Loucy (cell line): ENCODE data around the gene IFNB1.

ENCODE experiments used
- H2AFZ ChIP-seq: fragments of 200-600 bp; sonication (generic); 2 replicates; pipeline ENCODE4 v1.6.0; 2016; ENCODE audit warnings: antibody characterized with exemption, mild to moderate bottlenecking, low read length, moderate library complexity
- H3F3A ChIP-seq: fragments of 200-600 bp; 2 replicates; pipeline ENCODE4 v1.6.0; 2016; ENCODE audit warnings: antibody characterized with exemption, low read depth, mild to moderate bottlenecking
- H3K27me3 ChIP-seq: fragments of 200-600 bp; sonication (generic); 2 replicates; pipeline ENCODE4 v1.6.1; 2014; ENCODE audit warnings: low read length, mild to moderate bottlenecking; ENCODE audit not compliant: insufficient read depth, poor library complexity, severe bottlenecking
- H3K36me3 ChIP-seq: fragments of 200-600 bp; sonication (generic); 2 replicates; pipeline ENCODE4 v1.6.1; 2016; ENCODE audit warnings: low read length; ENCODE audit not compliant: insufficient read depth
- H3K4me1 ChIP-seq: fragments of 200-600 bp; sonication (generic); 2 replicates; pipeline ENCODE4 v1.5.1; 2014; ENCODE audit warnings: low read length, mild to moderate bottlenecking; ENCODE audit not compliant: insufficient read depth, poor library complexity, severe bottlenecking
- H3K4me2 ChIP-seq: fragments of 200-600 bp; sonication (generic); 2 replicates; pipeline ENCODE4 v1.6.0; 2014; ENCODE audit warnings: antibody characterized with exemption, low read length, low read depth, mild to moderate bottlenecking; ENCODE audit not compliant: poor library complexity, severe bottlenecking
- H3K4me3 ChIP-seq: fragments of 200-600 bp; sonication (generic); 2 replicates; pipeline ENCODE4 v1.5.1; 2014; ENCODE audit warnings: low read length, mild to moderate bottlenecking, mixed read lengths; ENCODE audit not compliant: poor library complexity, severe bottlenecking
- H3K79me2 ChIP-seq: fragments of 200-600 bp; sonication (generic); 2 replicates; pipeline ENCODE4 v1.6.1; 2014; ENCODE audit warnings: low read length; ENCODE audit not compliant: insufficient read depth
- H3K9ac ChIP-seq: fragments of 200-600 bp; sonication (generic); 2 replicates; pipeline ENCODE4 v1.6.0; 2014; ENCODE audit warnings: mild to moderate bottlenecking, low read depth, low read length, moderate library complexity; ENCODE audit not compliant: poor library complexity, severe bottlenecking
- H3K9me2 ChIP-seq: fragments of 200-600 bp; sonication (generic); replicated peaks from 2 replicates; pipeline ENCODE4 v1.6.1; 2016; ENCODE audit warnings: low read depth, low read length, mixed read lengths
- H3K9me3 ChIP-seq: fragments of 200-600 bp; sonication (generic); 2 replicates; pipeline ENCODE4 v1.6.1; 2014; ENCODE audit warnings: mild to moderate bottlenecking, antibody characterized with exemption, low read length, low read depth; ENCODE audit not compliant: insufficient read depth
- H4K20me1 ChIP-seq: fragments of 200-600 bp; sonication (generic); 2 replicates; pipeline ENCODE4 v1.6.0; 2014; ENCODE audit warnings: antibody characterized with exemption, low read length, mild to moderate bottlenecking; ENCODE audit not compliant: insufficient read depth, poor library complexity, severe bottlenecking
- EZH2phosphoT487 ChIP-seq: fragments of 200-600 bp; IDR thresholded peaks from 2 replicates; pipeline ENCODE4 v1.6.1; 2018; ENCODE audit warnings: antibody characterized with exemption, mild to moderate bottlenecking, moderate library complexity, borderline replicate concordance
- TF ChIP-seq, protein P1 (sequence below): fragments of 200-600 bp; sonication (generic); conservative IDR thresholded peaks from 2 replicates; pipeline ENCODE4 v1.5.1; 2014; ENCODE audit warnings: mild to moderate bottlenecking, antibody characterized with exemption, low read length

Gene IFNB1

DNA sequence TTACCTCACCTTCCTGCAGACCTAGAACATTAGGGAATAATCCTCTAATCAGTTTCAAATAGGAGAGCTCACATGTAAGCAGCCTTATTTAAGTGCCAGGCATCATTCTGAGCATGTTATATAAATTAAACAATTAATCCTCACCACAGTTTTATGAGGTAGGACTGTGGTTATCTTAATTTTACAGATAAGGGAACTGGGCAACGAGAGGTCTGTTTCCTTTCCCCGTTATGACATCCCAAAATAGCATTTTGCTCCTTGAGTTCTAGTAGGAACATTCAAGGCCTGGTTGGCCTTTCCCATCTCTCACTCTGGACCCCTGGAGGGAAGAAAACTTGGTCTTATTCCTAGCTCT, 19.1 kb upstream of the IFNB1 start:
- H4K20me1 ChIP-seq = no peaks in the 10 kb centered on the region
- no peaks in the 10 kb centered on the region for H3K9me3 ChIP-seq
- peak overlapping the region; percentile 69 for H3K4me3 ChIP-seq
- H3K9me2 ChIP-seq = no peaks in the 10 kb centered on the region
- peaks cover 69% of the 10 kb centered on the region for H3K4me1 ChIP-seq
- peak overlapping the region; percentile 81 for H2AFZ ChIP-seq
- H3K9ac ChIP-seq = peak overlapping the region; percentile 72
- no peaks in the 10 kb centered on the region for H3K79me2 ChIP-seq
- H3K27me3 ChIP-seq = no peaks in the 10 kb centered on the region
- TF ChIP-seq EZH2phosphoT487 = no peak
- TF ChIP-seq, protein P1, sequence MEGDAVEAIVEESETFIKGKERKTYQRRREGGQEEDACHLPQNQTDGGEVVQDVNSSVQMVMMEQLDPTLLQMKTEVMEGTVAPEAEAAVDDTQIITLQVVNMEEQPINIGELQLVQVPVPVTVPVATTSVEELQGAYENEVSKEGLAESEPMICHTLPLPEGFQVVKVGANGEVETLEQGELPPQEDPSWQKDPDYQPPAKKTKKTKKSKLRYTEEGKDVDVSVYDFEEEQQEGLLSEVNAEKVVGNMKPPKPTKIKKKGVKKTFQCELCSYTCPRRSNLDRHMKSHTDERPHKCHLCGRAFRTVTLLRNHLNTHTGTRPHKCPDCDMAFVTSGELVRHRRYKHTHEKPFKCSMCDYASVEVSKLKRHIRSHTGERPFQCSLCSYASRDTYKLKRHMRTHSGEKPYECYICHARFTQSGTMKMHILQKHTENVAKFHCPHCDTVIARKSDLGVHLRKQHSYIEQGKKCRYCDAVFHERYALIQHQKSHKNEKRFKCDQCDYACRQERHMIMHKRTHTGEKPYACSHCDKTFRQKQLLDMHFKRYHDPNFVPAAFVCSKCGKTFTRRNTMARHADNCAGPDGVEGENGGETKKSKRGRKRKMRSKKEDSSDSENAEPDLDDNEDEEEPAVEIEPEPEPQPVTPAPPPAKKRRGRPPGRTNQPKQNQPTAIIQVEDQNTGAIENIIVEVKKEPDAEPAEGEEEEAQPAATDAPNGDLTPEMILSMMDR = no peak
- H3K36me3 ChIP-seq = no peaks in the 10 kb centered on the region
- H3K4me2 ChIP-seq = peak overlapping the region; percentile 87
- no peaks in the 10 kb centered on the region for H3F3A ChIP-seq

DNA sequence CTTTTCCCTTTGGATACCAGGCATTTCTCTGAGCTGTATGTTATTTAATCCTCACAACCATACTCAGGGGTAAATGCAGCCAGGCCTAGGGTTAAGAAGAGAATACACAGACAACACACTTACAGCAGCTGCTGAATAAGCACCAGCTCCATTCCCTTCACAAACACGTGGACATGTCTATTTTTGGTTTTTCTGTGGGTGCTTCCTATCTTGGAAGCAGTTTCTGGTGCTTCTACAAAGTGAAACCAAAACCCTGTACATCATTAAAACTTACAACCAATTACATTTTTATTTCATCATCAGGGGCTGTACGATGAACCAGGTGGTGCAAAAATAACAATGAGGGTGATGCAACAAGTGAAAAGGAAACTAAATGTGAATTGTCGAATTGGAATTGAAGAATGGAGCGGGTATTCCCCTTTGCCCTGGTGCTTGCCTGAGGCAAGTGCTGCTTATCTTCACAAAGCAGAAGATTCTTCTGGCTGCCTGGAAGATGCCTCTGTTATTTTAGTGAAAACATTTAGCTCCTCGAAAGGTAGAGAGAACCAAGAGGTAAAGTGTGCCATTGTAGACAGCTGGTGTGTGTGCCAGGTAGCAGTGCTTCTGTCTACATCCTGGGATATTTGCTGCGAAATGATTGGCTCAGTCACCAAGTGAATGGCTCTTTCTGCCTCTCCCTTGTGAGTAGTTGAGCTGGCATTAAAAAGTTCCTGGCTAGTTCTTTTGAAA, 18.6 kb upstream of the IFNB1 start:
- peak overlapping the region; percentile 72 for H3K9ac ChIP-seq
- no peaks in the 10 kb centered on the region for H3F3A ChIP-seq
- TF ChIP-seq EZH2phosphoT487 = no peak
- TF ChIP-seq, protein P1 = no peak
- no peaks in the 10 kb centered on the region for H3K79me2 ChIP-seq
- H3K9me2 ChIP-seq = no peaks in the 10 kb centered on the region
- H2AFZ ChIP-seq = peak overlapping the region; percentile 81
- H3K9me3 ChIP-seq = no peaks in the 10 kb centered on the region
- peak overlapping the region; percentile 87 for H3K4me2 ChIP-seq
- H4K20me1 ChIP-seq = no peaks in the 10 kb centered on the region
- no peaks in the 10 kb centered on the region for H3K36me3 ChIP-seq
- no peaks in the 10 kb centered on the region for H3K27me3 ChIP-seq
- H3K4me3 ChIP-seq = peak overlapping the region; percentile 69
- H3K4me1 ChIP-seq = peaks cover 74% of the 10 kb centered on the region

DNA sequence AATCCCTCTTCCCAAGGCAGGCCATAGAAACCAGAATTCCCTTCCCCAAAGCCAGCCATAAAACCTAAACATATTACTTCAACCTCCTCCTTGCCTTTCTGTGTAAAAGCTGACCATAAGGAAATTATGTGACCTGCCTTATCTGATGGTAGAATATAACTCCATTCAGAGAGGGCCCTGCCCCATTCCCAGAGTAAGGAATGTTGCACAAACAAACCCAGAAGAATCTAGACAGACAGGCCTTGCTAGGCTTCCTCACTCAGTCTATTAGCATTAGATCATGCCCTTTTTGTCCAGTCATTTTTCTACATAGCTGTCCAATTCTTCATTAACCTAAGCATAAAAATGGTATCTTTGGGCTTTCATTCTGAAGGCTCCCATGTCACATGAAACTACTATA, 17.8 kb upstream of the IFNB1 start:
- H3K4me2 ChIP-seq = peak overlapping the region; percentile 87
- H4K20me1 ChIP-seq = no peaks in the 10 kb centered on the region
- TF ChIP-seq, protein P1 = no peak
- no peak for TF ChIP-seq EZH2phosphoT487
- H3F3A ChIP-seq = no peaks in the 10 kb centered on the region
- peak overlapping the region; percentile 81 for H2AFZ ChIP-seq
- peak overlapping the region; percentile 72 for H3K9ac ChIP-seq
- H3K4me1 ChIP-seq = peaks cover 70% of the 10 kb centered on the region
- H3K27me3 ChIP-seq = no peaks in the 10 kb centered on the region
- H3K9me2 ChIP-seq = no peaks in the 10 kb centered on the region
- H3K36me3 ChIP-seq = no peaks in the 10 kb centered on the region
- H3K4me3 ChIP-seq = peak overlapping the region; percentile 69
- no peaks in the 10 kb centered on the region for H3K79me2 ChIP-seq
- no peaks in the 10 kb centered on the region for H3K9me3 ChIP-seq
